T-helper 22 cell (primary cell): ENCODE measurements around the gene TMEM225B.
"Not testable (repeated sequence)": the region's sequence is repeated elsewhere in the genome, so short reads cannot be mapped to it uniquely, and the experiment has no call there.

ENCODE experiments used
- DNase-seq: peaks from one replicate; pipeline ENCODE4 v3.0.0-alpha.2; 2020; ENCODE audit warnings: low read depth

The TMEM225B gene

GRCh38 chr7:99579281-99579955 is 18.6 kb upstream of the TMEM225B start:
- no peak for DNase-seq

DNA sequence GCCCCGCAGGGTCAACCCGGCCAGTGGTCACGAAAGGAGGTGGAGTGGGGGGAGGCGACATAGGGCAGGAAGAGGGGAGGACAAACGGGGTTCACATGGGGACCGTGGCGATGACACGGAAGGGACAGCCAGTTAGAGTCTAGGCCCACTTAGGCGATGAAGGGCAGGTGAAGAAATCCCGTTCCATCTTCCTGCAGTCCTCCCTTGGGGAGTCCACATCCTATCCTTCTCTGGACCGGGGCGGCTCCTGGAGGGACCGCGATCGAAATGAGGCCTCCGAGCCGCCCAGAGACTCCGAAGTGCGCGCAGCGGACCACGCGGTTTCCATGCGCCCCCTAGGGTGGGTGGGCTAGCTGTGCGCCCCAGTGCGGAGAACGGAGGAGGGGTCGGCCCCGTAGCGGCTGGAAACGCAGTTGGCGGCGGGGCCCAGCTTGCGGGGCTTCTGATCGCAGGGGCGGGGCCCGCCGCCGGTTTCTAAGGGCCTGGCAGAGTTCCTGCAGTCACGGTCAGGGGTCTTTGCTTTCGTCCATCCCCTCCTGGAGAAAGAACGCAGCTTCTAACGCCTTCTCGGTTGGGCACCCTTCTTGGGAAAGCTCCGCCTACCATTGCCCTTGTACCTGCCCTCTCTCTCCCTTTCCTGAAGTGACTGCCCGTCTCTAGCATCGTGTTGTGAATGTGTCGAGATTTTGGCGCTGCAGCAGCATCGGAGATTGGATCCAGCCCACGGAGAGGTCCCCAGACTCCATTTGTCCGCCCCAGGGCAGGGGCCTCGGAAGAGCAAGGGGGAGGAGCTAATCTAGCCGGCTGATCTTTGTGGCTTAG is 17.9 kb upstream of the TMEM225B start:
- DNase-seq = peak; percentile 13

DNA sequence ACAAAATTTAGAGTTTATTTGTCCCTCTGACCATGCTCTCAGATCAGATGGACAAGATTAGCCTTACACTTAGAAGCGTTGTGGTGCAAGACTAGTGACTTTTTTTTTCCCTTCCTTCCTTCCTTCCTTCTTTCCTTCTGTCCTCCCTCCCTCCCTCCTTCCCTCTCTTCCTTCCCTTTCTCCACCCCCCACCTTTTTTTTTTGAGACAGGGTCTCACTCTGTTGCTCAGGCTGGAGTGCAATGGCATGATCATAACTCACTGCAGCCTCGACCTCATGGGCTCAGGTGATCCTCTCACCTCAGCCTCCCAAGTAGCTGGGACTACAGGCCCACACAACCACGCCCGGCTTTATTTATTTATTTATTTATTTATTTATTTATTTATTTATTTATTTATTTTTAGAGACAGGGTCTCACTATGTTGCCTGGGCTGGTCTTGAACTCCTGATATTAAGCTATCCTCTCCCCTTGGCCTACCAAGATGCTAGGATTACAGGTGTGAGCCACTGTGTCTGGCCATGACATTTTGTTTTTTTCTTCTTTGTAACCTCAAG is 17.2 kb upstream of the TMEM225B start:
- not testable (repeated sequence) for DNase-seq

DNA sequence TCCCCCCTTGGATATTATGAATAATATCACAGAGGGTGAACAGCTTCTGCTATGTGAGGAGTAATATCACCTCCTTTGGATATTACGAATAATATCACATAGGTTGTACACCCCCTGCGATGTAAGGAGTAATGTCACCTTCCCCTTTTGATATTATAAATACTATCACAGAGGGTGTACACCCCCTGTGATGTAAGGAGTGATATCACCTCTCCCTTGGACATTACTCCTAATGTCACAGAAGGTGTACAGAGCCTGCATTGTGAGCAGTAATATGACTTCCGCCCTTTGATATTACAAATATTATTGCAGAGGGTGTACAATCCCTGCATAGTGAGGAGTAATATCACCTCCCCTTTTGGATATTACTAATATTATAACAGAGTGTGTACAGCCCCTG is 9.2 kb upstream of the TMEM225B start:
- DNase-seq = no peak

- DNase-seq = no peak
These were observed 2.9 kb upstream of the TMEM225B start for GRCh38 chr7:99594948-99595745.

GRCh38 chr7:99596408-99596955 is 1.6 kb upstream of the TMEM225B start:
- no peak for DNase-seq

GRCh38 chr7:99599836-99600235 is 1.8 kb downstream of the TMEM225B start:
- no peak for DNase-seq

DNA sequence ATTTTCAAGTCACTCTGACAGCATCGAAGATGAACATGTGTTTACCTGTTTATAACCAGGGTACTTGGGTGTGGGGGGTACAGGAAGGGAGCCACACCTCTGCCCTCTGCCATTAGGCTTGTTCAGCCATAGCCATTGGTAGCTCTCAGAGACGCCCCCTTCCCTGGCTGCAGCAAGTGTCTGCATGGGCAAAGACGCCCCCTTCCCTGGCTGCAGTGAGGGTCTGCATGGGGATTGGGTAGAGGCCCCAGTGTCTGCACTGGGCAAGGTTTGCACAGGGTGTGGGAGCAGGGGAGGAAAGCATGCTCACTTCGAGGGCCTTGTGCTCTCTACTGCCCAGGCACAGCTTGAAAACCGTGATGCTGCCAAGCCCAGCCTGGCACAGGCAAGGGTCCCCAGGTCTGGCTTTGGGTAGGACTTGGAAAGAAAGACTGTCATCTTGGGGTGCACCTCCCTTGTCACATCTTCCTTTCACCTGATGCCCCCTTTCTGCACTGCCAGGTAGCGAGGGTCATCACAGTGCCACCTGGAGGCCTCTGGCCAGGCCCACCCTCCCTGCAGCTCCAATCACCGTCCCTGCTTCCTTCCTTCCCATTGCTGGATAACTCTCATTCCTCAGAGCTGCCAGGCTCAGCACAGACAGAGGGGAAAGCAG is 3.7 kb downstream of the TMEM225B start:
- DNase-seq = no peak

- DNase-seq = no peak
These were observed 7.5 kb downstream of the TMEM225B start for GRCh38 chr7:99605527-99605926.

DNA sequence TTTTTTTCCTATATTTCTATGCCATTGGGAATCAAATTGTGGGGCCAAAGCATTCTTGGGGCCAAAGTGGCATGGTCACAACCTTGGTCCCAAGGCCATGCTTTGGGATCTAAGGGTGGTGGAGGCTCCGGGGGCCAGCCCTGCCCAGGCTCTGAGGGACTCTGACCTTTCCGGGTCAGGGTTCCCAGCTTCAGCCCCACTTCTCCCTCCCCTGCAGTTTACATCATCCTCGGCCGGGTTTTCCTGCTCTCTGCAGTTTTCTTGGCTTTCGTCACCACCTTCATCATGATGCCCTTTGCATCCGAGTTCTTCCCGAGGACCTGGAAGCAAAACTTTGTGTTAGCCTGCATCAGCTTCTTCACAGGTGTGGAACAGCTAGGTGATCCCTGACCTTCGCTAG is 8.5 kb downstream of the TMEM225B start:
- no peak for DNase-seq

DNA sequence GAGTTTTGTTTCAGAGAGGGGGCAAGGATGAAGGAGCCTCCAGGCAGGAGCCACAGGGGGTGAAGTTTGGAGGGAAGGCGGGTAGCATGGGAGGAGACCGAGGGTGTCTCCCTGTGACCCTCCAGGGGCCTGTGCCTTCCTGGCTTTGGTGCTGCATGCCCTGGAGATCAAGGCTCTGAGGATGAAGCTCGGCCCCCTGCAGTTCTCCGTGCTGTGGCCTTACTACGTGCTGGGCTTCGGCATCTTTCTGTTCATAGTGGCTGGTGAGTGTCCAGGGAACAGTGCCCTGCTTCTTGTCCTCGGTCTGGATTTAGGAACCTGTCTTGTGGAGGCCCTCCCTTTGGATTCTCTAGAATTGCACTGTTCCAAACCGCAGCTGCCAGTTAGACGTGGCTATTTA is 9.5 kb downstream of the TMEM225B start:
- DNase-seq = no peak

DNA sequence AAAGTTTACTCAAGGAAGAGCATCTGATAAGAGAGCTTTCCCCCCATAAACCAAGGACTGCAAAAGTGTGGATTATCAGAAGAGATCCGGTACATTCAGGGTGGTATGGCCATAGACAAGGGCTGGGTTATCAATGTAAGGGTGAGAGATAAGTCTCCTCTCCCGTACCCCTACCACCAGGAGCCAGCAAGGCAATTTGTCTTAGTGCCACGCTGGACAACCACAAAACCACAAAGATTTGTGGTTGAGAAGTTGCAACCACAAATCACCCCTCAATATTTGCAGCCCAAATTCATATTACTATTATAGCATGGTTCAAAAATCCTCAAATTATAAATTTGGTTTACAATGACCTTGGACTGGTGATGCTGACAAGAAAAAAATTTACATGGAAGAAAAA is 16.4 kb downstream of the TMEM225B start:
- no peak for DNase-seq

DNA sequence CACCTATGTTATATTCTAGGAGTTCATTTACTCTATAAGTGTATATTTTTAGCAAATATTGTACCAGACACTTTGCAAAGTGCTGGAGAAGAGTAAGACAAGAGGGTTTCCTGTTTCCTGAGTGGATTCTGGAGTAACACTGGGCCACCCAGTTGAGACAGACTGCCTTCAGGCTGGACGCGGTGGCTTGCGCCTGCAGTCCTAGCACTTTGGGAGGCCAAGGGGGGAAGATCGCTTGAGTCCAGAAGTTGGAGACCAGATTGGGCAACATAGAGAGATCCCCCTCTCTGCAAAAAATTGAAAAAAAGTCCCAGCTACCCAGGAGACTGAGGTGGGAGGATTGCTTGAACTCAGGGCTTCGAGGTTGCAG is 17.9 kb downstream of the TMEM225B start:
- no peak for DNase-seq

DNA sequence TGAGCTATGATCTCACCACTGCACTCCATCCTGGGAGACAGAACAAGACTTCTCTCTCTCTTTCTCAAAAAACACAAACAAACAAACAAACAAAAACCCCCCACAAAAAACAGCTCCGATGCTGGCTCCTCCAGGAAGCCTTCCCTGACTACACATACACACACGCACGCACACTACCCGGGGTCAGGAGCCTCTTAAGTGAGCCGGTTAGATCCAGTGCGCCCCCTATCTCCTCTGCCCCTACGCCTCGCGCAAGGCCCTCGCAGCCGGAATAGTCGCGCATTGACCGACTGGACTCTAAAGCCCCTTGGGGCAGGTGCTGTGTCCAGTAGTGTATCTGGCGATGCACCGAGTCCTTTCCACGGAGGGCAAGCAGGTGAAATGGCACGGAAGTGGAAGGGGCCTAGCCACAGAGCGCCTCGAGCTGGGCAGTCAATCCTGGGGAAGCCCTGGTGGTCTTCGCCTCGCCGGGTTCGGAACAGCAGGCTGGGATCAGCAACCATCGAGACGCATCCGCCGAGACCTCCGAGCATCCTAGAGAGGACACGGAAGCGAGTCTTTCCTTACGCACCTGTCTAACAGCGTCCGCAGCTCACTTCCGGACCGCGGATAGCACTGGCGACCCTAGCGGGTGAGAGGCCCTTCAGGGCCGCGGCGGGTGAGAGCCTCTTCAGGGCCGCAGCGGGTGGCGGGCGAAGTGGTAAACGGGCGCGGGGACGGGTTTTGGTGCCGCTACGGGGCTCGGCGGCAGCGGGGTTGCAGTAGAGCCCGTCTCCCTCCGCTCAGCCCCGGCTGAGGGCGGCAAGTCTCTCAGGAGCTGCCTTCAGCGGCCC is 18.5 kb downstream of the TMEM225B start, which contains the start of gene ZSCAN25:
Gene ZSCAN25 (plus strand): TSS at position 588 of the 833 bp plus-strand sequence. CDS start 2,661 bp downstream, outside the sequence.
- peak; percentile 75 for DNase-seq

DNA sequence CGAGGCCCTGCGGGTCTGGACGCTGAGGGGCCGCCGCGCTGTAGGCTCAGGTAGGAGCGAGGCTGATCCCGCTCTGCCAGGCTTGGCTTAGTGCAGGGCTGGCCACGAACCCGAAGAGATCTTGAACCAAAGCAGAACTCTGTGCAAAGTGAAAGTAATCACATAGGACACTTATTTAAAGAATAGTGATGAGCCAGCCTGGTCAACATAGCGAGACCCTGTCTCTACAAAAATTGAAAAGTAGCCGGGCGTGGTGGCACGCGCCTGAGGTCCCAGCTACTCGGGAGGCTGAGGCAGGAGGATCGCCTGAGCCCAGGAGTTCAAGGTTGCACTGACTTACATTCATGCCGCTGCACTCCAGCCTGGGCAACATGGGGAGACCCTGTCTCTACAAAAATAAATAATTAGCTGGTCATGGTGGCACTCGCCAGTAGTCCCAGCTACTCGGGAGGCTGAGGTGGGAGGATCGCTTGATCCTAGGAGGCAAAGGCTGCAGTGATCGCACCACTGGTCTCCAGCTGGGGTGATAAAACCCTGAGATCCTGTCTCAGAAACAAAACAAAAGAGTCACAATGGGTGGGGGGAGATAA is 19.2 kb downstream of the TMEM225B start:
- DNase-seq = no peak

- no peak for DNase-seq
These were observed 20.7 kb downstream of the TMEM225B start for GRCh38 chr7:99618726-99619125.

DNA sequence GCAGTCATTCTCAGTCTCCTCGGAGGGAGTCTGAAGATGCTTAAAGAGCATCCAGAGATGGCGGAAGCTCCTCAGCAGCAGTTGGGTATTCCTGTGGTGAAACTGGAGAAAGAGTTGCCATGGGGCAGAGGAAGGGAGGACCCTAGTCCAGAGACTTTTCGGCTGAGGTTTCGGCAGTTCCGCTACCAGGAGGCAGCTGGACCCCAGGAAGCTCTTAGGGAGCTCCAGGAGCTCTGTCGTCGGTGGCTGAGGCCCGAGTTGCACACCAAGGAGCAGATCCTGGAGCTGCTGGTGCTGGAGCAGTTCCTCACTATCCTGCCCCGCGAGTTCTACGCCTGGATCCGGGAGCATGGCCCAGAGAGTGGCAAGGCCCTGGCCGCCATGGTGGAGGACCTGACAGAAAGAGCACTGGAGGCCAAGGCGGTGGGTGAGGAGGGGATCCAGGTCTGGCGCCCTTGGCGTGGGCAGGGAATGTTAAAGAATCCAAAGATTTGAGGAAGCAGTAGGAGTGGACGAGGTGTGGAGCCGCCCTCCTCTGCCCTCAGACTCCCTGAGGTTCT is 21.6 kb downstream of the TMEM225B start:
- no peak for DNase-seq

GRCh38 chr7:99621271-99621670 is 23.2 kb downstream of the TMEM225B start:
- DNase-seq = no peak

GRCh38 chr7:99622596-99622995 is 24.5 kb downstream of the TMEM225B start:
- no peak for DNase-seq
